Measurements from ENCODE around the gene NISCH.

The NISCH gene

DNA sequence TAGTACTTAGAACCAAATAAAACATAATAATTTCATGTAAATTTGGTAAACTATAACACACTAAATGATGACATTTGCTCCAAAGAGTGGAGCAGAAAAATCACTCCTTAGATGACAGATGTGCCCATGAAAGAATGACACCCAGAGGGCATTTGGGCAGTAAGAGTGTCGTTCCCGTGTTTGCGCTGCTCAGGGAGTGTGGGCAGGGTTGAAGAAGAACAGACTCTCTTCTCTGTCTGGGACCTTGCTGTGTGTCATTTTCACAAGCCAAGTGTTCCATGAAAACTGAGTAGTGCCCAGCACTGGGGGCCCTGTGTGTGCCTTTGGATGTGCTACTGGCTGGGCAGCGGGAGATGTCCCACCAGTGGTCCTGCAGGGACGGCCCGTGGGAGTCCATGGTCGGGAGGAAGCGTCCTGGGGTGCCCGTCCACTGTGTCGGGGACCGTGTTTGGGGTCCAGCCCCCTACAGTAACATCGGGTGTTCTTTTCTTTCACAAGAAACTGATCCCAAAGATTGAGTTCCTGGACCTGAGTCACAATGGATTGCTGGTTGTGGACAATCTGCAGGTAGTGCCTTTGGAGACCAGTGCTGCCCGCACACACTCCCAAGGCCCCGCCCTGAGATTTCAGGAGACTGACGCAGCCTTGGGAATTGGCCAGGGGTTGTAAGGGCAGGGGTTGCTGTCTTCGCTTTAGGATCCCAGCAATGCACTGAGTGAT, 21.8 kb downstream of the NISCH start:
- DNase-seq, result no peak

DNA sequence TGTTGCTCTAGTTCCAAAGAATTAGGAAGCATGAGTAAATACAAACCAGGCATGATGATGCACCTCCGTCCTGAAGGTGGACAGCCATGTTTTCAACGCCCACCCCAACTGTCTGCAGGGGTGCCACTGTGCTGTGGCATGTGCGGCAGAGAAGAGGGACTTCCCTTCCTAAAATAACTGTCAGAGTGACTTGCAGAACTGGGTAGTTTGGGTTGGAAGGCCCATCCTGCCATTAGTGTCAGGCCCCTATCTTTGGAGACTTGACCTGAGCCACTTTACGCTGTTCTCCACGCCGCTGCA, 22.3 kb downstream of the NISCH start:
- no peak for DNase-seq

DNA sequence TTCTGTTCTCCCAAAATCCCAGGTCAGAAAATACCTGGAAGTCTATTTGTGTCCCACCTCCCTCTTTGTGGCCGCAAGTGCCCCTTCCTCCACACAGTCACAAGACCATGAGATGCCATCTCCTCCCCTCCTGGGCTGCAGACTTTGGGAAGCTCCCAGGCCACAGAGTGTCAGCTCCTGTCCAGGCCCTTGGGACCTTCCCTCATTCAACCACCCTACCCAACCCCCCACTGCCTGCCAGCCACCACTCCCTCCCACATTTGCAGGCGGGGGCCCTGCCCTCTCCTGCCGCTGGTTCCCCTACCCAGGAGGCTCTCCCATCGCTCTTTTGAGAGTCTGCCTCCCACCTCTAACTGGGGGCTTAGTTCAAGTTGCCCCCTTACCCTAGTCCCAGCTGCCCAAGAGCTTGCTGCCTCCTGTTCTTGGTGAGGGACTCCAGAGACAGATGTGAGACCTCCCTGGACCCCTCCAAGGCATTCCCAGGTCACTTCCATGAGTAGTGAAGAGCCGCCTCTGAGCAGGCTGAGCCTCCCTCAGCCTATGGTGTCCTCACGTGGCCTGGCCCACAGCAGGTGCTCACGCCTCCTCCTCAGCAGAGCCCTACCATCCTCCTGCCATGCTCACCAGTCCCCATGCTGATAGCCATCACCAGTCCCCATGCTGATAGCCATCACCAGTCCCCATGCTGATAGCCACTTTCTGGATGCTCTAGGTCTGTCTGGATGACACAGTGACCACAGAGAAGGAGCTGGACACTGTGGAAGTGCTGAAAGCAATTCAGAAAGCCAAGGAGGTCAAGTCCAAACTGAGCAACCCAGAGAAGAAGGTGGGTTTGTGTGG, 23.9 kb downstream of the NISCH start:
- no peak for DNase-seq

DNA sequence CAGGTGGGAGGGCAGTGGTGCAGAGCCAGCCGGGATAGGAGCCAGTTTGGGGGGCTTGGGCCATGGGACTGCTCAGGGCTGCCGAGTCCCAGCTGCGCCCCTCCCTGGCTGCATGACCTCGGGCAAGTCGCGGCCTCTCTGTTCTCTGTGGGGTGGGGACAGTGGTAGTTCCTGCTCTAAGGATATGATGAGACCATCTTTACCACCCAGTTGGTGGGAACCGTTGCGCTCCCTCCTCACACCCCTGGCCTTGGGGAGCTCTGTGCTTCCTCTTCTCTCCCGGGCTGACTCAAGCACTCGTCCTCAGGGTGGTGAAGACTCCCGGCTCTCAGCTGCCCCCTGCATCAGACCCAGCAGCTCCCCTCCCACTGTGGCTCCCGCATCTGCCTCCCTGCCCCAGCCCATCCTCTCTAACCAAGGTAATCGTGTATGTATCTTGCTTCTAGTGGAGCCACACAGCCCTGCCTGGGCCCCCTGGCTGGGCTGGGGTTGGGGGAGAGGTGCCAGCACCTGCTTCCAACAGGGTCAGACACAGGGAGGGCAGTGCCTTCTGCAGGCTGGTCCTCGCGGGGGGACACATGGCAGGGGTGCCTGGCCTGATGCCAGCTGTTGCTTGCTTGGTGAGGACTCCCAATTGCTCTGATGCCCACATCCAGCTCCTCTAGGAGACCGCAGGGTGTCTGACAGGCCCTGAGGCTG, 24.6 kb downstream of the NISCH start:
- DNase-seq, result no peak

DNA sequence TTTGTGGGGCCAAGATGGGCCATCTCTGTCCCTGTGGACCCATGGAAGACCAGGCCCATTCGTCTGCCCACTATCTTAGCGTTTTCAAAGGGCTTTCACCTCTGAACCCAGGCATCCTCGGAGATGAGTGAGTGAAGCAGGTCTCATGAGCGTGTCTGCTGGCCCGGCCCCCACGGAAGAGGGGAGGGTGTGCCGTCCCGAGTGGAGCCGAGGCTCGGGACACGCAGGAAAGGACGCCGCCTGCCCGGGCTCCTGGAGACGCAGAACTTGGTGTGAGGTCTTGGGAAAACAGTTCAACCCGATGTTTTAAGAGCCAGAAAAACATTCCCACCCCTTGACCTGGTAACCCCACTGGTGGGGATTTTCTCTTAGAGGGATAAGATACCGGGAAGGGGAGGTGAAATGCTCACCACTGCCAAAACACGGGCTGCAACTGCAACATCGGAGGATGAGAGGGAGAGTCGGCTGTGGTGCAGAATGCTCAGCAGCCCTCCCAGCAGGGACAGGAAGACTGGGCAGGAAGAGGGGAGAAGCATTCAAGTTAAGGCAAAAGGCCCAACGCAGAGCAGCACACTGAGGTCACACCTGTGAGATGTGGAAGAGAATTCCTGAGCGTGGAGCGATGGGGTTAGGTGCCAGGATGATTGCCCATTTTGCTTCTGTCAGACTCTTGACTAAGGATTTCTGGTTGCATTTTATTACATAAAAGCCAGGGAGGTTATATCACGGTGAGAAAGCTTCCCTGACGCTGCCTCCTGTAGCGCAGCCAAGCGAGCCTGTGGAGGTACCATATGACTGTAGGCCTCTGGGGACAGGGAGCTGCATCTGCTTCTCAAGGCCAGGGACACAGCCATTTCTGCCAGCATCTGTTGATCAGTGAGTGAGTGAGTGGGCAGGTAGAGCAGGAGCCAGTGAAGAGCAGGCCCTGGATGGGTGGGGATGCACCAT, 25.6 kb downstream of the NISCH start:
- no peak for DNase-seq

DNA sequence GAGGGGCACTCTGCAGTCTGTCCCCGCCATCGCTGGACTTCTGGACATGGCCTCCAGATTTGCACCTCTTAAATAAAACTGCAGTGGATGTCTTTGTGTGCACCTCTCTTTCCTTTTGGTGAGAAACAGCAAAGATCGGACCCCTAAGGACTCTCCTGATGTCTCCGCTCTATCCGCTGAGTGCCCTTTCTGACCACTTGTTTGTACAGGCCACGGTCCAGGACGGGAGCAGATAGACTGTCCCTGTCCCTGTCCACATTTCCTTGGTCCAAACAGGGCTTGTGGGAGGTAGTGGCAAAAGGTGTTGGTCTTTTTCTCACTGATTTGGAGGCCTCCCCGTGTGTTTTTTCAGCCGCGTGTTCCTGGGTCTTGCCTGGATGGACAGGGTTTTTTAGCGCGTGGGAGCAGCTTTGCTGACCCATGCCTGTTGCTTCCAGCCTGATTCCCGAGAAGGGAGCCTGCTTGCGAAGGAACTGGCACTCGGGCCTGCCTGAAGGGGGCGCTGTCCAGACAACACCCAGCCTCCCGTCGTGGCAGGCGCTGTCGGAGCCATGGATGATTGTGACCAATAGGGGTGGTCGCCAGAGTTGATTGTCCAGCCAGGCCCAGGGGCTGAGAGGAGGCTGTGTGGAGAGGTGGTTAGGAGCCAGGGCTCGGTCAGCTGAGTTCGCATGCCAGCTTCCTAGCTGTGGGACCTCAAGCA, 26.6 kb downstream of the NISCH start:
- DNase-seq, result peak; percentile 20

DNA sequence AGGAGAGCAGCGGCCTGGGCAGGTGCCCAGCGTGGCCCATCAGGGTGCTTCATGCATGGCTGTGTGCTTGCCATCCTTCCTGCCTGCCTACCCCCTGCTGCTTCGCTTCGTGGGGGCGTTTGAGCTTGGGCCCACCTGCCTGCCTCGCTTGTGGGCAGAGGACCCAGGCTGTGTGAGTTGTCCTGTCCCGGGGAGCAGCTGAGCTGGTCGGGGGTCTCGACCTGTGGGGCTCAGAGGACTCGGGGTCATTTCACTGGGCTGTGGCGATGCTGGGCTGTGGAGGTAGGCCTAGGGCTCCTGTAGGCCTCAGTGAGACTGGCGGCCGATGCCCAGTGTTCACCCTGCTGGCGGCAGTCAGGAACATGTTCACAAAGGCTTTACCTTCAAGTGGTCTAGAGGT, 27.7 kb downstream of the NISCH start:
- DNase-seq, result no peak

DNA sequence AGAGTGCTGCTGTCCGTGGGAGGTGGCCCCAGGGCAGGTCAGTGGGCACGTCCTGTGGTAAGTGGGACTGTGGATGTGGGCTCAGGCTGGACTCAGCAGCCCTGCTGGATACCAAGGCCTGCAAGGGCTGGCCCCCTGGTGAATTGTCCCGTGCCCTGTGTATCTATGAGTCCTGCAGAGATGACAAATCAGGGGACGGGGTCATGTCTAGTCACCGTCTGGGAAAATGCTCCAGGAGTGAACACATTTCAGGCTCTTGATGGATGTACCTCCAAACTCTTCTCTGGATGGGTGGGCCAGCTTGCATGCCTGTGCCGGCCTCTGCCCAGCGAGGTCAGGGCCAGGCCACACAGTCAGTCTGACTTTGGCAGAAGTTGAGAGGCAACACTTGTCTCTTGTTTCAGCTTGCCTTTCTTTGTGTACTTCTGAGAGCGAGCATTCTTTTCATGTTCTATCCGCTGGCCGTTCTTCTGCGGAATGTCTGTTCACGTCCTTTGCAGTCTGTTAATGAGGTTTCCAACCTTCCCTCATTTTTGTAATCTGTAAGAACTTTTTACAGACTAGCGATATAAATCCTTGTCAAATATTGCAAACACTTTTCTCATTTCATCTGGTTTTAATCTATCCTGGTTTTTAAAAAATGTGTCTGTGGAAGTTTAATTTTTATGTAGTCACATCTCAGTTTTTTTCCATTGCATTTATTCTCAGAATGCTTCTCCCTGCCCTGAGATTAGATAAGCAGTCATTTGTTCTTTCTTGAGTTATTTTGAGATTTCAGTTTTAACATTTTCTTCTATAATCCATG, 28.4 kb downstream of the NISCH start:
- no peak for DNase-seq

DNA sequence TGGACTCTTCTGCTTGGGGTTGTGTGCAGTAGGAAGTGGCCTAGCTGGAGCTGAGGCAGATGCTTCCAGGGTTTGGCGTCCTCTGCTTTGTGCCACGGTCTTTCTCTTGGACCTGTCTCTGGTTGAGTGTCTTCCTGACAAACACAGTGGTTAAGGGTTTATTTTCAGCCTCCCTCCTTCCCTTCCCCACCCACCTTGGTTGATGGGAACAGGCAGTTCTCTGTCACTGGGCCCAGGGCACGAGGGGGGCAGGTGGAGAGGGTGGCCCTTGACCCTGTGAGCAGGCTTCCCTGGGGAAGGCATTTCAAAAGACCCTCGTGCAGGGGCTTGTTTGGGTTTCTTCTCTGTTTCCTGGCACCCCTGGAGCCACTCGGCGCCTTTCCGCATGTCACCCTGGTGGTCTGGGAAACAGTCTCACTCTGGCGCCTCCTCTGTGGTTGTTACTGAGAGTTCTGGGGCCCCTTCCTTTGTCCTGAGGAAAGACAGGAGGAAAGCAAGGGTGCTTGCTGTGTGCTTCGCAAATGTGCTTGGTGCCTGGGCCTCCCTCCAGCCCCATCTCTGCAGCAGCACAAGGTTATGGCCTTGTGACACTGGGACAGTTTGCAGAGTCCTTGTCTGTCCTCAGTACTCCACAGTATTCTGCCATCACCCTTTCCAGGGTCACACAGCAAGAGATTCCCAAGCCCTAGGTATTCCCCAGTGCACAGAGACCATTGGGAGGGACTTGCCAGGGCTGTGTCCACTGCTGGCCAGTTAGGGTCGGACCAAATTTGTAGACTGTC, 29.5 kb downstream of the NISCH start:
- DNase-seq, result no peak

DNA sequence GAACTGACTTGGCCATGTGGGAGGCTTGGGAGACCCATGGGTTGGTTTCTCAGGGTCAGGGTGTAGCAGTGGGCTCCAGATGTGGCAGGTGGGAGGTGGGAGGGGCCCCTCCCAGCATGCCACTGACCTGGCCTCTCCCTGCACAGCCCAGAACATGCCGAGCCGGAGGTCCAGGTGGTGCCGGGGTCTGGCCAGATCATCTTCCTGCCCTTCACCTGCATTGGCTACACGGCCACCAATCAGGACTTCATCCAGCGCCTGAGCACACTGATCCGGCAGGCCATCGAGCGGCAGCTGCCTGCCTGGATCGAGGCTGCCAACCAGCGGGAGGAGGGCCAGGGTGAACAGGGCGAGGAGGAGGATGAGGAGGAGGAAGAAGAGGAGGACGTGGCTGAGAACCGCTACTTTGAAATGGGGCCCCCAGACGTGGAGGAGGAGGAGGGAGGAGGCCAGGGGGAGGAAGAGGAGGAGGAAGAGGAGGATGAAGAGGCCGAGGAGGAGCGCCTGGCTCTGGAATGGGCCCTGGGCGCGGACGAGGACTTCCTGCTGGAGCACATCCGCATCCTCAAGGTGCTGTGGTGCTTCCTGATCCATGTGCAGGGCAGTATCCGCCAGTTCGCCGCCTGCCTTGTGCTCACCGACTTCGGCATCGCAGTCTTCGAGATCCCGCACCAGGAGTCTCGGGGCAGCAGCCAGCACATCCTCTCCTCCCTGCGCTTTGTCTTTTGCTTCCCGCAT, 31.8 kb downstream of the NISCH start:
- no peak for DNase-seq

DNA sequence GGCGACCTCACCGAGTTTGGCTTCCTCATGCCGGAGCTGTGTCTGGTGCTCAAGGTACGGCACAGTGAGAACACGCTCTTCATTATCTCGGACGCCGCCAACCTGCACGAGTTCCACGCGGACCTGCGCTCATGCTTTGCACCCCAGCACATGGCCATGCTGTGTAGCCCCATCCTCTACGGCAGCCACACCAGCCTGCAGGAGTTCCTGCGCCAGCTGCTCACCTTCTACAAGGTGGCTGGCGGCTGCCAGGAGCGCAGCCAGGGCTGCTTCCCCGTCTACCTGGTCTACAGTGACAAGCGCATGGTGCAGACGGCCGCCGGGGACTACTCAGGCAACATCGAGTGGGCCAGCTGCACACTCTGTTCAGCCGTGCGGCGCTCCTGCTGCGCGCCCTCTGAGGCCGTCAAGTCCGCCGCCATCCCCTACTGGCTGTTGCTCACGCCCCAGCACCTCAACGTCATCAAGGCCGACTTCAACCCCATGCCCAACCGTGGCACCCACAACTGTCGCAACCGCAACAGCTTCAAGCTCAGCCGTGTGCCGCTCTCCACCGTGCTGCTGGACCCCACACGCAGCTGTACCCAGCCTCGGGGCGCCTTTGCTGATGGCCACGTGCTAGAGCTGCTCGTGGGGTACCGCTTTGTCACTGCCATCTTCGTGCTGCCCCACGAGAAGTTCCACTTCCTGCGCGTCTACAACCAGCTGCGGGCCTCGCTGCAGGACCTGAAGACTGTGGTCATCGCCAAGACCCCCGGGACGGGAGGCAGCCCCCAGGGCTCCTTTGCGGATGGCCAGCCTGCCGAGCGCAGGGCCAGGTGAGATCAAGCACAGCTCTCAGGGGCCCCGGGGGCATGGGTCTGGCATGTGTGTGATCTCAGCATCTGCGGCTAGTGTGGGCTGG, 32.6 kb downstream of the NISCH start:
- DNase-seq, result no peak

DNA sequence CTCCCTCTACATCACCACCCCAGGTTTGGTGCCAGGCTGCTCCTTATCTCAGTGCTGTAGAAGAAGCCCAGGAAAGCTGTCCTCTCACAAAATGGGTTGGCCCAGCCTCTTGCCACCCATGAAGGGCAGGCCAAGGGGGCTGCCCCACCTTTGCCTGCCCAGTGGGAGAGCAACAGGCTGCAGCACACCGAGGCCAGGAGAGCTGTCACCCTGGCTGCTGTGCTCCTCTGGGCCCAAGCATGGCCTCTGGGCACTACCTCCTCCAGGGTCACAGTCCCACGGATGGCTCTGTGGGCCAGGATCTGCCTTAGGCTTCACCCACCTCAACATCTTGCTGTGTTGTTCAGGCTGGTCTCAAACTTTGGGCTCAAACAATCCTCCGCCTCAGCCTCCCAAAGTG, 33.3 kb downstream of the NISCH start:
- no peak for DNase-seq

DNA sequence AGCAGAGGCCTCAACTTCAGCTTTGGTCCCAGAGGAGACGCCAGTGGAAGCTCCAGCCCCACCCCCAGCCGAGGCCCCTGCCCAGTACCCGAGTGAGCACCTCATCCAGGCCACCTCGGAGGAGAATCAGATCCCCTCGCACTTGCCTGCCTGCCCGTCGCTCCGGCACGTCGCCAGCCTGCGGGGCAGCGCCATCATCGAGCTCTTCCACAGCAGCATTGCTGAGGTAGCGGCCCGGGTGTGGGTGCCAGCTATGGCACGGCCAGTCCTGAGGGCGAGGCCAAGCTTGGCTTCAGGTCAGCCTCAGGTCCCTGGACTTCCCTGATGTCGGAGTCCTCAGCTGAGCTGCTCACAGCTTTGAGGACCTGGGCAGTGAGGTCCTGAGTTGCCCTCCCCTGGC, 34.0 kb downstream of the NISCH start:
- DNase-seq, result no peak

DNA sequence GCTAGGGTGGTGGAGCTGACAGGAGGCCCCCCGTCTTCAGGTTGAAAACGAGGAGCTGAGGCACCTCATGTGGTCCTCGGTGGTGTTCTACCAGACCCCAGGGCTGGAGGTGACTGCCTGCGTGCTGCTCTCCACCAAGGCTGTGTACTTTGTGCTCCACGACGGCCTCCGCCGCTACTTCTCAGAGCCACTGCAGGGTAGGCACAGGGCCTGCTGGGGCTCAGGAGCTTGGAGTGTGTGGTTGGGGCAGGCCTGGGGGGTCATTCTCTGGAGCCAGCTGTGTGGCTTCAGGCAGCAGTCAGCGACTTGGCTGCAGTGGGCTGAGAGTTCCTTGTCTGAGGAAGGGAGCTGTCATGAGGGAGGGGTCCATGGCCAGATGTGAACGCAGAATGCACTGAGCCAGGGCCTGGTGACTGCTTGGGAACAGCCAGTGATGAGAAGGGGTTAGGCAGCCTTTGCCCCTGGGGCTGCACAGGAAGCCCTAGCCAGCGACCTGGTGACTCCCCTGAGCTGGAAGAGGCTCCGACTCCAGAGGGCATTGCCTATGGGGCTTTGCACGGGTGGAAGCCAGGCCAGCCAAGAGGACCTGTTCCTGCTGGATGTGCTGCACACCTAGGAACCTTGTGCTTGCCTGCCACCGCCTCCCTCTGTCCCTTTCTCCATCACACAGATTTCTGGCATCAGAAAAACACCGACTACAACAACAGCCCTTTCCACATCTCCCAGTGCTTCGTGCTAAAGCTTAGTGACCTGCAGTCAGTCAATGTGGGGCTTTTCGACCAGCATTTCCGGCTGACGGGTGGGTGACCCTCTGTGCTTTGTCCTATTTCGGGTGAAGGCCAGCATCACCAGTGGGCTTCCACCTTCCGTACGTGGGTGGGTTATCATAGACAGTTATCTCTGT, 34.9 kb downstream of the NISCH start:
- no peak for DNase-seq

DNA sequence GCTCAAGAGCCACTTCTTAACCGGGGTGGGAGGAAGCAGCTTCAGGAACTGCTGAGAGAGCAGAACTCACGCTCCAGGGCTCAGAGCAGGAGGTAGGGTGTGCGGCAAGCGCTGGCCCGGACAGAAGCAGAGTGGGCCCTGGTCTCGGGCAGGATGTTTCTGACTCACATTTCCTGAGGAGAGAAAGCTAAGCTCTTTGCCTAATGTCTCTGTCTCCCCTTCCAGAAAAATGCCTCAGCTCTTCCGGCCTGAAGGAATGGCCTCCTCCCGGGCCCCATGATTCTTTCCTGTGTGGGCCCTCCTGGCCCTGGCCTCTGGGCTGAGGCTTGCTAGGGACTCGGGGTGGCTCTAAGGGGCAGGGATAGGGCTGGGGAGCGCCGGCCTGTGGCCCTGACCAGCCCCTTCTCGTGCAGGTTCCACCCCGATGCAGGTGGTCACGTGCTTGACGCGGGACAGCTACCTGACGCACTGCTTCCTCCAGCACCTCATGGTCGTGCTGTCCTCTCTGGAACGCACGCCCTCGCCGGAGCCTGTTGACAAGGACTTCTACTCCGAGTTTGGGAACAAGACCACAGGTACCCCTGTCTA, 35.6 kb downstream of the NISCH start:
- DNase-seq, result no peak

DNA sequence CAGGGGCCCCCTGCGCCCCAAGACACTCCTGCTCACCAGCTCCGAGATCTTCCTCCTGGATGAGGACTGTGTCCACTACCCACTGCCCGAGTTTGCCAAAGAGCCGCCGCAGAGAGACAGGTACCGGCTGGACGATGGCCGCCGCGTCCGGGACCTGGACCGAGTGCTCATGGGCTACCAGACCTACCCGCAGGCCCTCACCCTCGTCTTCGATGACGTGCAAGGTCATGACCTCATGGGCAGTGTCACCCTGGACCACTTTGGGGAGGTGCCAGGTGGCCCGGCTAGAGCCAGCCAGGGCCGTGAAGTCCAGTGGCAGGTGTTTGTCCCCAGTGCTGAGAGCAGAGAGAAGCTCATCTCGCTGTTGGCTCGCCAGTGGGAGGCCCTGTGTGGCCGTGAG, 36.7 kb downstream of the NISCH start:
- DNase-seq, result no peak

Data from stimulated activated CD4-positive, alpha-beta T cell treated with anti-CD3 and anti-CD28 coated beads, Interleukin-1b, Interleukin-23, amount 100 ng/mL, for 48 hours (primary cell).